K562 (cell line): Measurements from ENCODE around the gene PSMC4. TPM values are rescaled to one million over a fixed set of nuclear protein-coding genes. Genes with fewer than 3 reads are reported as not detected.

Experiments
- ARID2 ChIP-seq: fragments of 450-650 bp; IDR thresholded peaks from 2 replicates; pipeline ENCODE4 v1.6.1; 2017; ENCODE audit warnings: antibody characterized with exemption, mild to moderate bottlenecking
- ATF7 ChIP-seq: fragments of 450-650 bp; IDR thresholded peaks from 2 replicates; pipeline ENCODE4 v1.7.1; 2014; ENCODE audit warnings: mild to moderate bottlenecking, moderate library complexity
- C11orf30 ChIP-seq: fragments of 450-650 bp; IDR thresholded peaks from 2 replicates; pipeline ENCODE4 v1.6.1; 2016; ENCODE audit warnings: low read depth, mild to moderate bottlenecking
- CHCHD3 ChIP-seq: fragments of 250-450 bp; sonication (Bioruptor Pico); IDR thresholded peaks from 2 replicates; pipeline ENCODE4 v2.1.2; 2022; ENCODE audit warnings: mild to moderate bottlenecking
- CSDE1 ChIP-seq, 2 experiments: fragments of 450-650 bp; IDR thresholded peaks; 2 replicates each; pipeline ENCODE4 v1.6.1; 2016; ENCODE audit warnings: mild to moderate bottlenecking in 1 of 2
- DNMT1 ChIP-seq: fragments of 450-650 bp; IDR thresholded peaks from 2 replicates; pipeline ENCODE4 v1.6.1; 2016; ENCODE audit warnings: antibody characterized with exemption, mild to moderate bottlenecking
- L3MBTL2 ChIP-seq: fragments of 450-650 bp; IDR thresholded peaks from 2 replicates; pipeline ENCODE4 v1.6.1; 2016; ENCODE audit warnings: mild to moderate bottlenecking, moderate library complexity
- PTTG1 ChIP-seq: fragments of 450-650 bp; IDR thresholded peaks from 2 replicates; pipeline ENCODE4 v1.6.1; 2016; ENCODE audit warnings: low read depth, mild to moderate bottlenecking, missing genetic modification characterization, missing compliant biosample characterization
- RBM39 ChIP-seq: fragments of 200-400 bp; formaldehyde crosslinking; optimal IDR thresholded peaks from 2 replicates; pipeline ENCODE3; 2018; ENCODE audit warnings: low read depth, low read length
- SAFB ChIP-seq: fragments of 200-400 bp; formaldehyde crosslinking; IDR thresholded peaks from 2 replicates; pipeline ENCODE4 v1.6.1; 2017; ENCODE audit warnings: low read depth, low read length, borderline replicate concordance
- SAFB2 ChIP-seq: fragments of 200-400 bp; formaldehyde crosslinking; IDR thresholded peaks from 2 replicates; pipeline ENCODE4 v1.6.1; 2018; ENCODE audit warnings: borderline replicate concordance, low read length, low read depth, moderate library complexity; ENCODE audit not compliant: severe bottlenecking
- SMARCB1 ChIP-seq: IDR thresholded peaks from 2 replicates; pipeline ENCODE4 v1.6.1; 2011; ENCODE audit warnings: improper control_type of control experiment, low read depth; ENCODE audit not compliant: insufficient read length
- ZFP36 ChIP-seq: fragments of 150-350 bp; IDR thresholded peaks from 2 replicates; pipeline ENCODE4 v1.6.1; 2018; ENCODE audit warnings: low read length, low read depth; ENCODE audit not compliant: partially characterized antibody
- ZKSCAN1 ChIP-seq: fragments of 150-350 bp; IDR thresholded peaks from 2 replicates; pipeline ENCODE4 v1.6.1; 2016; ENCODE audit warnings: low read depth, low read length
- ZNF444 ChIP-seq: fragments of 250-450 bp; sonication (Bioruptor Pico); IDR thresholded peaks from 2 replicates; pipeline ENCODE4 v1.4.0; 2020; ENCODE audit warnings: mild to moderate bottlenecking, moderate library complexity
- ZNF445 ChIP-seq: fragments of 250-450 bp; sonication (Bioruptor Pico); IDR thresholded peaks from 2 replicates; pipeline ENCODE4 v1.4.0; 2020; ENCODE audit warnings: low read depth, mild to moderate bottlenecking, moderate library complexity
- ZNF75A ChIP-seq: fragments of 450-650 bp; formaldehyde crosslinking; IDR thresholded peaks from 2 replicates; pipeline ENCODE4 v1.4.0; 2020; ENCODE audit warnings: mild to moderate bottlenecking
- polyA plus RNA-seq, 8 experiments: library from polyadenylated mRNA; depleted of rRNA in 4 of 8; stranded (reverse) in 5 of 8; unstranded in 3 of 8; fragments of >200 nt; fragmentation: Nextera tagmentation in 2 of 8; fragmentation: Illumina TruSeq in 1 of 8; extraction: Ambion mirVana in 2 of 8; extraction: Trizol in 1 of 8; gene quantifications; 2 replicates each; pipeline versions ENCODE4 v1.2.1 to v1.2.3, GENCODE V29; 2011 to 2014; ENCODE audit warnings: inconsistent platforms in 1 of 8, missing spikeins in 1 of 8
- total RNA-seq, 7 experiments: library from RNA; depleted of rRNA in 6 of 7; stranded (reverse); fragments of >200 nt in 6 of 7; fragmentation: Illumina TruSeq in 2 of 7; extraction: Trizol in 2 of 7; gene quantifications; 2 replicates each; pipeline versions ENCODE4 v1.2.1 to v1.2.3, GENCODE V29; 2011 to 2021; ENCODE audit warnings: low replicate concordance in 1 of 7
- TF ChIP-seq, protein P1 (sequence below): fragments of 250-450 bp; sonication (Bioruptor Pico); IDR thresholded peaks from 2 replicates; pipeline ENCODE4 v1.5.0; 2020; ENCODE audit warnings: mild to moderate bottlenecking, borderline replicate concordance
- TF ChIP-seq, protein P2 (sequence below): fragments of 250-450 bp; sonication (Bioruptor Pico); IDR thresholded peaks from 2 replicates; pipeline ENCODE4 v1.5.0; 2021; ENCODE audit warnings: mild to moderate bottlenecking, moderate library complexity
- TF ChIP-seq, protein P3 (sequence below): fragments of 250-450 bp; sonication (Bioruptor Pico); IDR thresholded peaks from 2 replicates; pipeline ENCODE4 v1.5.0; 2022; ENCODE audit warnings: mild to moderate bottlenecking

Gene PSMC4
- total and polyA plus RNA-seq, 9 of the 15 experiments (the other 6 are each of a cell fraction or from before 2014, with no cell fraction given): 45.9 to 475 (median 142) TPM

GRCh38 chr19:39970675-39971379 lies at the start of gene PSMC4 (continued):
- TF ChIP-seq ATF7 (peak; percentile 91), L3MBTL2 (peak; percentile 93), SMARCB1 (no peak), ZNF445 (no peak), C11orf30 (peak; percentile 66), ARID2 (no peak), PTTG1 (no peak), SAFB2 (no peak), SAFB (peak; percentile 60; the same call in 1 of the 2 replicates), RBM39 (no peak), ZKSCAN1 (0 out of 2 replicates have a peak, but pooled peaks have one; percentile 13), CHCHD3 (no peak), DNMT1 (no peak), CSDE1 (IDR thresholded peaks at IDR 0.05) (no peak; a peak in 1 of 4 replicates), ZNF444 (CRISPR knock-in tag) (no peak), ZNF75A (CRISPR knock-in tag) (0 out of 2 replicates have a peak, but pooled peaks have one; percentile 32), ZFP36 (no peak)
- TF ChIP-seq, protein P1, sequence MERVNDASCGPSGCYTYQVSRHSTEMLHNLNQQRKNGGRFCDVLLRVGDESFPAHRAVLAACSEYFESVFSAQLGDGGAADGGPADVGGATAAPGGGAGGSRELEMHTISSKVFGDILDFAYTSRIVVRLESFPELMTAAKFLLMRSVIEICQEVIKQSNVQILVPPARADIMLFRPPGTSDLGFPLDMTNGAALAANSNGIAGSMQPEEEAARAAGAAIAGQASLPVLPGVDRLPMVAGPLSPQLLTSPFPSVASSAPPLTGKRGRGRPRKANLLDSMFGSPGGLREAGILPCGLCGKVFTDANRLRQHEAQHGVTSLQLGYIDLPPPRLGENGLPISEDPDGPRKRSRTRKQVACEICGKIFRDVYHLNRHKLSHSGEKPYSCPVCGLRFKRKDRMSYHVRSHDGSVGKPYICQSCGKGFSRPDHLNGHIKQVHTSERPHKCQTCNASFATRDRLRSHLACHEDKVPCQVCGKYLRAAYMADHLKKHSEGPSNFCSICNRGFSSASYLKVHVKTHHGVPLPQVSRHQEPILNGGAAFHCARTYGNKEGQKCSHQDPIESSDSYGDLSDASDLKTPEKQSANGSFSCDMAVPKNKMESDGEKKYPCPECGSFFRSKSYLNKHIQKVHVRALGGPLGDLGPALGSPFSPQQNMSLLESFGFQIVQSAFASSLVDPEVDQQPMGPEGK (CRISPR knock-in tag): no peak
- TF ChIP-seq, protein P2, sequence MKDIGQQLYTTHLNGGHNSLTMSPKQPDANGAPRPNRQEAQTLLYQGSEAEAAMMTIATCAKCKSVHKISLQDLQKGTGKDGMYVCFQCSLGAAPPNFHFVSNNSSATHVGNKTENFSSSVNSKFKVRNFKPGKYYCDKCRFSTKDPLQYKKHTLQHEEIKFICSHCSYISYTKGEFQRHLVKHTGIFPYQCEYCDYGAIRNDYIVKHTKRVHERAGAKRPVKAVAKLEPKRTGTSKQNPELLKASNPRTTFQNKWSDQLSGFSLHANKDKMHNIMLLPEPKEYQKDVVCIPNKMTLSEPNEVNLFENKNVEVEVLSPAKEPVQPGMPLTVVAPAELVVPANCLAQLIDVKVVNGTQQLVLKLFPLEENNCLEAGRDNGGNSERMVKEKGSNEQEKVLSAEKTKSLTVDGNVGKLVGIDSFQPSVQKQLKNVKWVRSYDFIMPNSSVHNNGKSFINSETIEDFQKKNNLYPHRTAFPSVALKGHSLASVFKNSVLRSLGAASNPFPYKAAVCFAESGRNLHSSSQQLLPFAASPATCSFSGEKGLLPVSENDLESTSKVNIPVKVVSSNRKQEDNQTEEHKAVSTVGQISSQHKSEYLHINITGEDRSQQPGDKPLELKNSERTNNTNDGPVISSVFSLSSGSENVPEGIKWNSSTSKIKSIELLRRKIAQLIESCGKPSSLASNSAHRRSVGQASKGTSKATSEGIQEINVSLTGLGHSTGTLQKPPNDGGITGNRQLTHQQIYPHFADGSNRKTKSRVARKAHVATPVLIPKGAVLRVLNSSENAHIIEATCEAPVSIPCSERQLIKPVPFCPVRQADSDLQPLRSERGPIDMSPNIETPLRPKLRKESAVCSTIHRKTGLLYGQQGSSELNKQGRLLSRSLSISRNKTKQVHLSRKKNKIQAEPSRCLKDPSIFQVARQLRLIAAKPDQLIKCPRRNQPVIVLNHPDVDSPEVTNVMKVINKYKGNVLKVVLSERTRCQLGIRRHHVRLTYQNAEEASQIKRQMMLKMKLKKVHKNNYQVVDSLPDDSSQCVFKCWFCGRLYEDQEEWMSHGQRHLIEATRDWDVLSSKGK (CRISPR knock-in tag): no peak
- TF ChIP-seq, protein P3, sequence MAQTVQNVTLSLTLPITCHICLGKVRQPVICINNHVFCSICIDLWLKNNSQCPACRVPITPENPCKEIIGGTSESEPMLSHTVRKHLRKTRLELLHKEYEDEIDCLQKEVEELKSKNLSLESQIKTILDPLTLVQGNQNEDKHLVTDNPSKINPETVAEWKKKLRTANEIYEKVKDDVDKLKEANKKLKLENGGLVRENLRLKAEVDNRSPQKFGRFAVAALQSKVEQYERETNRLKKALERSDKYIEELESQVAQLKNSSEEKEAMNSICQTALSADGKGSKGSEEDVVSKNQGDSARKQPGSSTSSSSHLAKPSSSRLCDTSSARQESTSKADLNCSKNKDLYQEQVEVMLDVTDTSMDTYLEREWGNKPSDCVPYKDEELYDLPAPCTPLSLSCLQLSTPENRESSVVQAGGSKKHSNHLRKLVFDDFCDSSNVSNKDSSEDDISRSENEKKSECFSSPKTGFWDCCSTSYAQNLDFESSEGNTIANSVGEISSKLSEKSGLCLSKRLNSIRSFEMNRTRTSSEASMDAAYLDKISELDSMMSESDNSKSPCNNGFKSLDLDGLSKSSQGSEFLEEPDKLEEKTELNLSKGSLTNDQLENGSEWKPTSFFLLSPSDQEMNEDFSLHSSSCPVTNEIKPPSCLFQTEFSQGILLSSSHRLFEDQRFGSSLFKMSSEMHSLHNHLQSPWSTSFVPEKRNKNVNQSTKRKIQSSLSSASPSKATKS (CRISPR knock-in tag): no peak
